HG03520 (cell line): ENCODE results near the gene SHB.
A peak's percentile ranks its signal among the peaks of the same experiment; 100 is the strongest.

Experiments used
- ATAC-seq: cut with Tn5 transposase; IDR thresholded peaks from one replicate; pipeline ENCODE4 v1.9.1; 2021; ENCODE audit warnings: mild to moderate bottlenecking, moderate library complexity; ENCODE audit not compliant: unreplicated experiment

SHB gene

GRCh38 chr9:38010918-38011704 is 57.9 kb downstream of the SHB start:
- no peak for ATAC-seq

GRCh38 chr9:38009990-38010389 is 59.0 kb downstream of the SHB start:
- ATAC-seq = no peak

GRCh38 chr9:38009035-38009501 is 60.0 kb downstream of the SHB start:
- ATAC-seq = no peak

- ATAC-seq = peak; percentile 72
Observed at GRCh38 chr9:38008168-38009034, 60.6 kb downstream of the SHB start.

GRCh38 chr9:38007016-38007415 is 62.0 kb downstream of the SHB start:
- no peak for ATAC-seq

GRCh38 chr9:38006163-38006562 is 62.9 kb downstream of the SHB start:
- ATAC-seq = no peak

GRCh38 chr9:38004809-38005560 is 64.0 kb downstream of the SHB start:
- no peak for ATAC-seq

GRCh38 chr9:38003946-38004808 is 64.8 kb downstream of the SHB start:
- no peak for ATAC-seq

GRCh38 chr9:38003230-38003629 is 65.8 kb downstream of the SHB start:
- no peak for ATAC-seq

- ATAC-seq = no peak
Observed at GRCh38 chr9:38001430-38001829, 67.6 kb downstream of the SHB start.

- no peak for ATAC-seq
Observed at GRCh38 chr9:38000735-38001134, 68.3 kb downstream of the SHB start.

- no peak for ATAC-seq
Observed at GRCh38 chr9:38000332-38000731, 68.7 kb downstream of the SHB start.

- no peak for ATAC-seq
Observed at GRCh38 chr9:37999588-38000189, 69.3 kb downstream of the SHB start.

GRCh38 chr9:37998881-37999587 is 70.0 kb downstream of the SHB start:
- no peak for ATAC-seq

- no peak for ATAC-seq
Observed at GRCh38 chr9:37997636-37998374, 71.2 kb downstream of the SHB start.

- ATAC-seq = no peak
Observed at GRCh38 chr9:37996819-37997217, 72.2 kb downstream of the SHB start.

GRCh38 chr9:37995961-37996818 is 72.8 kb downstream of the SHB start:
- no peak for ATAC-seq

GRCh38 chr9:37995348-37995737 is 73.7 kb downstream of the SHB start:
- ATAC-seq = no peak
